C4-2B (cell line): ENCODE measurements around the gene UGT1A9.
"Not testable (repeated sequence)": the region's sequence is repeated elsewhere in the genome, so short reads cannot be mapped to it uniquely, and the experiment has no call there.

Source experiments
- H3K27ac ChIP-seq: fragments of 450-650 bp; 2 replicates; pipeline ENCODE4 v1.5.1; 2017
- CTCF ChIP-seq: fragments of 450-650 bp; conservative IDR thresholded peaks from 2 replicates; pipeline ENCODE4 v1.5.1; 2017; ENCODE audit warnings: mild to moderate bottlenecking
- ZFX ChIP-seq: fragments of 450-650 bp; IDR thresholded peaks from 2 replicates; pipeline ENCODE4 v1.6.1; 2017

Gene UGT1A9

DNA sequence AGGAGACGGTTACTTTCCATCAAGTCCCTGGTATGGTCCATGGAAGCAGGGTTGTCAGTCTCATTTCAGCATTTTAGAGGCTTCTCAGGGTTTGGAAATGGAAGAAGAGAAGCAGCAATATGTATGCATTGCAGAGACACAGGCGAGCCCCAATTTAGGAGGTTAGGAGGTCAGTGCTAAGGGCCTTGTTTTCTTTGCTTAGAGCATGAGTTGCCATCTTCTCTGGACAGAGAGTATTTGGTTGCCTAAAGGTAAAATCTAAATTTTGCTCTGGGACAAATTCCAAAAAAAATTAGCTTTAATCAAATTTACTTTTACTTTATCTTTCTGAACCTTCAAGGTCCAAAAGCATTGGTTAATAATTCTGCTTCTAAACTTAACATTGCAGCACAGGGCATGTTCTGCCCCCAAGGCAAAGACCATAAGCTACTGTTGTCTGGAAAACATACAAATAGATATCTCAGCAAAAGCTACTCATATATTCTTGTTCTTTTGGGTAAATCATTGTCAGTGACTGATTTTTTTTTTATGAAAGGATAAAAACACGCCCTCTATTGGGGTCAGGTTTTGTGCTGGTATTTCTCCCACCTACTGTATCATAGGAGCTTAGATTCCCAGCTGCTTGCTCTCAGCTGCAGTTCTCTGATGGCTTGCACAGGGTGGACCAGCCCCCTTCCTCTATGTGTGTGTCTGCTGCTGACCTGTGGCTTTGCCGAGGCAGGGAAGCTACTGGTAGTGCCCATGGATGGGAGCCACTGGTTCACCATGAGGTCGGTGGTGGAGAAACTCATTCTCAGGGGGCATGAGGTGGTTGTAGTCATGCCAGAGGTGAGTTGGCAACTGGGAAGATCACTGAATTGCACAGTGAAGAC, at the start of gene UGT1A9:
Gene UGT1A9, plus strand, starts transcription at position 609 of the 872 bp plus-strand sequence. Its CDS starts 37 bp downstream, at position 646.
- H3K27ac ChIP-seq: no peak within 1 kb of the TSS
- no peak for TF ChIP-seq CTCF
- no peak for TF ChIP-seq ZFX

DNA sequence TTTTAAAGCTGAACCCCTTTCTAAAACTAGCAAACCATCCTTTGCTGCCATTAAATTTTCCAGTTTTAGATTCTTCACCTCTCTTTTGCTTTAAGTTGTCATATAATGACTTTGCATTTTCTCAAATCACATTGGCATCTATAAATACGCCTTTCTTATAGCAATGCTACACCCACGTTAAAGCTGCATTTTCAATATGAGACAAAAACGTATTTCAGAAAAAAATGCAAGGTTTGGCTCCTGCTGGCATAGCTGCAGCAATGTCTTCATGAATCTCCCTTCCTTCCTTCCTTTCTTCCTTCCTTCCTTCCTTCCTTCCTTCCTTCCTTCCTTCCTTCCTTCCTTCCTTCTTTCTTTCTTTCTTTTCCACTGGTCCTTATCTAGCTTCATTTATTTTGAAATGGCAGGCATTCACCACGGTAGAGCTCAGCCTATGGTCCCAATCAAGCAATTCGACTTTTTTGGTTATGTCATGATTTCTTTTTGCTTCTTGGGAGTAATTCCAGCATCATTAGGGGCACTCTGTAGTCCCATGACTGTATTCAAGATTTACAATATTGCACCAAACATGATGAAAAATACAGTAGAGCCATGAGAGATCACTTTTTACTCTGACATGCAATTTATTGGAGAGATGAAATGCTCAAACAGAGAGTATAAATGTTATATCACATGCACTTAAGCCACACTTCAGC, 44.2 kb upstream of the UGT1A9 start:
- H3K27ac ChIP-seq: no peak overlapping the region
- TF ChIP-seq CTCF (no peak), ZFX (no peak)

- H3K27ac ChIP-seq: not testable (repeated sequence)
These were observed 35.4 kb upstream of the UGT1A9 start, which contains the start of gene UGT1A10 for GRCh38 chr2:233636306-233636705. Gene UGT1A10 (plus strand): TSS chr2:233636448. CDS start chr2:233636523, 75 bp downstream.

GRCh38 chr2:233638836-233639235, 32.9 kb upstream of the UGT1A9 start:
- TF ChIP-seq CTCF (no peak), ZFX (no peak)
- no peak overlapping the region for H3K27ac ChIP-seq

DNA sequence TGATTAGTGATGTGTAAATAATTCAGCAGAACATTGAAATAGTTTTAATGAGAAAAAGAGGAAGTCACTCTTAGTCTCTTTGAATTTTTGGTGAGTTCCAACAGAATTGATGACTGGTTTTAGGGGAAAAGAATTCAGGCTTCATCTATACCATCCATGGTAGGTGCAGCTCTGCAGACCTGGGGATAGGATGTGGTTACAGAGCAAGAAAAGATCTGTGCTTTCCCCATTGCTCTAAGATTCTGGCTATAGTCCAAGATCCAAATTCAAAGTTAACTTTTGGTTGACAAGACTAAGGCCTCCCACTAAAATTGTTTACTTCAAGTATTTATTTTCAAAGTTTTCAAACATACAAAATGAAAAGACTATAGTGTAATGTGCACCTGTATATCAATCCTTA, 31.8 kb upstream of the UGT1A9 start:
- no peak overlapping the region for H3K27ac ChIP-seq
- no peak for TF ChIP-seq CTCF
- TF ChIP-seq ZFX: no peak

GRCh38 chr2:233643128-233643527, 28.6 kb upstream of the UGT1A9 start:
- TF ChIP-seq CTCF (peak; percentile 37), ZFX (no peak)
- no peak overlapping the region for H3K27ac ChIP-seq

GRCh38 chr2:233646033-233646432, 25.7 kb upstream of the UGT1A9 start:
- H3K27ac ChIP-seq: not testable (repeated sequence)

- no peak for TF ChIP-seq CTCF
- TF ChIP-seq ZFX: no peak
- H3K27ac ChIP-seq: no peak overlapping the region
These were observed 20.7 kb upstream of the UGT1A9 start for GRCh38 chr2:233650981-233651380.
